ENCODE measurements around the gene TSPAN3.
A peak's percentile ranks its signal among the peaks of the same experiment; 100 is the strongest.

The TSPAN3 gene

GRCh38 chr15:77034695-77035489, 36.0 kb downstream of the TSPAN3 start:
- Histone ChIP-seq H3K9ac (ENCODE audit: low read length) (no peak overlapping the region), H3K27me3 (ENCODE audit: control insufficient read depth, insufficient read depth, low read length) (no peaks in the 10 kb centered on the region), H3K27ac (ENCODE audit: low read depth, low read length) (no peak overlapping the region), H3K36me3 (ENCODE audit: control insufficient read depth, insufficient read depth, low read length) (peaks cover 3% of the 10 kb centered on the region), H3K4me1 (ENCODE audit: control insufficient read depth, insufficient read depth, low read length) (no peaks in the 10 kb centered on the region), H3K4me3 (ENCODE audit: low read length) (no peak overlapping the region)

- H3K4me1 ChIP-seq (ENCODE audit: control insufficient read depth, insufficient read depth, low read length): no peaks in the 10 kb centered on the region
- peaks cover 3% of the 10 kb centered on the region for H3K36me3 ChIP-seq (ENCODE audit: control insufficient read depth, insufficient read depth, low read length)
- no peaks in the 10 kb centered on the region for H3K27me3 ChIP-seq (ENCODE audit: control insufficient read depth, insufficient read depth, low read length)
- H3K27ac ChIP-seq (ENCODE audit: low read depth, low read length): no peak overlapping the region
- H3K9ac ChIP-seq (ENCODE audit: low read length): no peak overlapping the region
- no peak overlapping the region for H3K4me3 ChIP-seq (ENCODE audit: low read length)
Observed at GRCh38 chr15:77033729-77034671, 36.9 kb downstream of the TSPAN3 start.

DNA sequence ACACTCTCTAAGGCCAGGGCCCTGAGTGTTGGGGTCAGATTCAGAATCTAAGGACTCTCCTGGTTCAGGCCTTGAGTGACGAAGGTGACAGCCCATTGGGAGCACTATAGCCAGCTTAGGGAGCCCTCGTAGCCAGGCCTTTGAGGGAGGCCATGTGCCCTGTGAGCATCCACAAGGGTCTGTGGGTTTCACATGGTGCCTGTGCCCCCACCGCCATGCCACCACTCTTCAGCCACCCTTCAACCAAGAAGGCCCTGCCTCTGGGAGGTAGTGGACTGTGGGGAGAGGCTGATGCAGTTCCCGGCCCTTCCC, 37.5 kb downstream of the TSPAN3 start:
- Histone ChIP-seq H3K36me3 (ENCODE audit: control insufficient read depth, insufficient read depth, low read length) (peaks cover 3% of the 10 kb centered on the region), H3K4me3 (ENCODE audit: low read length) (no peak overlapping the region), H3K27me3 (ENCODE audit: control insufficient read depth, insufficient read depth, low read length) (no peaks in the 10 kb centered on the region), H3K9ac (ENCODE audit: low read length) (no peak overlapping the region), H3K27ac (ENCODE audit: low read depth, low read length) (no peak overlapping the region), H3K4me1 (ENCODE audit: control insufficient read depth, insufficient read depth, low read length) (no peaks in the 10 kb centered on the region)

GRCh38 chr15:77032647-77033416, 38.1 kb downstream of the TSPAN3 start:
- no peak overlapping the region for H3K9ac ChIP-seq (ENCODE audit: low read length)
- peaks cover 3% of the 10 kb centered on the region for H3K36me3 ChIP-seq (ENCODE audit: control insufficient read depth, insufficient read depth, low read length)
- H3K4me3 ChIP-seq (ENCODE audit: low read length): no peak overlapping the region
- H3K4me1 ChIP-seq (ENCODE audit: control insufficient read depth, insufficient read depth, low read length): no peaks in the 10 kb centered on the region
- H3K27me3 ChIP-seq (ENCODE audit: control insufficient read depth, insufficient read depth, low read length): no peaks in the 10 kb centered on the region
- no peak overlapping the region for H3K27ac ChIP-seq (ENCODE audit: low read depth, low read length)

GRCh38 chr15:77032052-77032646, 38.8 kb downstream of the TSPAN3 start:
- no peak overlapping the region for H3K4me3 ChIP-seq (ENCODE audit: low read length)
- H3K36me3 ChIP-seq (ENCODE audit: control insufficient read depth, insufficient read depth, low read length): no peaks in the 10 kb centered on the region
- no peaks in the 10 kb centered on the region for H3K4me1 ChIP-seq (ENCODE audit: control insufficient read depth, insufficient read depth, low read length)
- no peak overlapping the region for H3K27ac ChIP-seq (ENCODE audit: low read depth, low read length)
- no peaks in the 10 kb centered on the region for H3K27me3 ChIP-seq (ENCODE audit: control insufficient read depth, insufficient read depth, low read length)
- no peak overlapping the region for H3K9ac ChIP-seq (ENCODE audit: low read length)

DNA sequence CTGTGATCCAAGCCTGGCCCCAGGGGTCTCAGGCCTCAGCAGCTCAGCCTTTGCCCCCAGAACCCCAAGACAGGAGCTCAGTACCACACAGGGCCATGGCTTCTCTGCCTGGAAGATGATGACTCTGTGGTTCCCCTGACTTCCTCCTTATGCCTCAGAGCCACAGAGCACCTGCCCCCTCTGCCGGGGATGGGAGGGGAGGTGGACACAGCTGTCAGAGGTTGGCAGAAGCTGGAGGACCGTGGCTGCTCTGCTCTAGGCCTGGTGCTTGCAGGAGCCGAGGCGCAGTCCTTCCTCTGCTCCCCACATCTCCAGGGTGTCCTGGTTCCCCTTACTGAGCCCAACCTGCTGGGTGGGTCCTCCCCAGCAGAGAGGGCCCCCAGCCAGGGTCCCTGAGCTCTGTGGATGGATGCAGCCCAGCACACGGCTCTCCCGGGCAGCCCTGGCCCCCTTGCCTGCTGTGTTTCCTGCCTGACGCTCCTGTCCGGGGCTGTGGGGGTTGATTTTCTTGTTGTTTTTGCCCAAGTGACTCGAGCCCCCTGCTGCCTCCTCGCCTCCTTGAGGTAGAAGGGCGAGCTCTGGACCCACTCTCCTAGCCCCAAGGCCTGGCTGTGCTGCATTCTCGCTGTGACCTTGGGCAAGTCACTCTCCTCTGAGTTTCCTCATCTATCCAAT, 39.4 kb downstream of the TSPAN3 start:
- no peaks in the 10 kb centered on the region for H3K4me1 ChIP-seq (ENCODE audit: control insufficient read depth, insufficient read depth, low read length)
- no peak overlapping the region for H3K27ac ChIP-seq (ENCODE audit: low read depth, low read length)

DNA sequence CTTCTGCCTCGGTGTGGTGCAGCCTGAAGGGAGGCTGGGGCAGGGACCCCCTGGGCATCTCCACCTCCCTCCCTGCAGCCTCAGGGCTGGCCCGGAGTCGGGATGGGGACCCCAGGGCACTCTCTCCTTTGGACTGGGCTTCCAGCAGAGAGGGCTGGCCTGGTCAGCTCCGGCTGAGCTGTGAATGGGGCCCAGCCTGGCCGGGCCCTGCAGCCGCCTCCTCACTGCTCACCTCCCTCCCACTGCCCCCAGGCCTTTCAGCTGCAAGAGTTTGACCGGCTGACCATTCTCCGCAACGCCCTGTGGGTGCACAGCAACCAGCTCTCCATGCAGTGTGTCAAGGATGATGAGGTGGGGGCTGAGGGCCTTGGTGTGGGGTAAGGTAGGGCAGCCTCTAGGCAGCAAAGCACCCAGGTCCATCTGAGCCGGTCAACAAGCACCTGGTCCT, 40.0 kb downstream of the TSPAN3 start:
- Histone ChIP-seq H3K4me1 (ENCODE audit: control insufficient read depth, insufficient read depth, low read length) (no peaks in the 10 kb centered on the region), H3K27me3 (ENCODE audit: control insufficient read depth, insufficient read depth, low read length) (no peaks in the 10 kb centered on the region), H3K4me3 (ENCODE audit: low read length) (no peak overlapping the region), H3K9ac (ENCODE audit: low read length) (no peak overlapping the region), H3K27ac (ENCODE audit: low read depth, low read length) (no peak overlapping the region), H3K36me3 (ENCODE audit: control insufficient read depth, insufficient read depth, low read length) (no peaks in the 10 kb centered on the region)

More for the DNA sequence above, 39.4 kb downstream of the TSPAN3 start:
- no peak overlapping the region for H3K4me3 ChIP-seq (ENCODE audit: low read length)
- H3K27me3 ChIP-seq (ENCODE audit: control insufficient read depth, insufficient read depth, low read length): no peaks in the 10 kb centered on the region
- H3K9ac ChIP-seq (ENCODE audit: low read length): no peak overlapping the region
- no peaks in the 10 kb centered on the region for H3K36me3 ChIP-seq (ENCODE audit: control insufficient read depth, insufficient read depth, low read length)

GRCh38 chr15:77030048-77030927, 40.6 kb downstream of the TSPAN3 start:
- H3K27me3 ChIP-seq (ENCODE audit: control insufficient read depth, insufficient read depth, low read length): no peaks in the 10 kb centered on the region
- H3K27ac ChIP-seq (ENCODE audit: low read depth, low read length): no peak overlapping the region
- no peaks in the 10 kb centered on the region for H3K36me3 ChIP-seq (ENCODE audit: control insufficient read depth, insufficient read depth, low read length)
- H3K4me1 ChIP-seq (ENCODE audit: control insufficient read depth, insufficient read depth, low read length): no peaks in the 10 kb centered on the region
- no peak overlapping the region for H3K9ac ChIP-seq (ENCODE audit: low read length)
- no peak overlapping the region for H3K4me3 ChIP-seq (ENCODE audit: low read length)

DNA sequence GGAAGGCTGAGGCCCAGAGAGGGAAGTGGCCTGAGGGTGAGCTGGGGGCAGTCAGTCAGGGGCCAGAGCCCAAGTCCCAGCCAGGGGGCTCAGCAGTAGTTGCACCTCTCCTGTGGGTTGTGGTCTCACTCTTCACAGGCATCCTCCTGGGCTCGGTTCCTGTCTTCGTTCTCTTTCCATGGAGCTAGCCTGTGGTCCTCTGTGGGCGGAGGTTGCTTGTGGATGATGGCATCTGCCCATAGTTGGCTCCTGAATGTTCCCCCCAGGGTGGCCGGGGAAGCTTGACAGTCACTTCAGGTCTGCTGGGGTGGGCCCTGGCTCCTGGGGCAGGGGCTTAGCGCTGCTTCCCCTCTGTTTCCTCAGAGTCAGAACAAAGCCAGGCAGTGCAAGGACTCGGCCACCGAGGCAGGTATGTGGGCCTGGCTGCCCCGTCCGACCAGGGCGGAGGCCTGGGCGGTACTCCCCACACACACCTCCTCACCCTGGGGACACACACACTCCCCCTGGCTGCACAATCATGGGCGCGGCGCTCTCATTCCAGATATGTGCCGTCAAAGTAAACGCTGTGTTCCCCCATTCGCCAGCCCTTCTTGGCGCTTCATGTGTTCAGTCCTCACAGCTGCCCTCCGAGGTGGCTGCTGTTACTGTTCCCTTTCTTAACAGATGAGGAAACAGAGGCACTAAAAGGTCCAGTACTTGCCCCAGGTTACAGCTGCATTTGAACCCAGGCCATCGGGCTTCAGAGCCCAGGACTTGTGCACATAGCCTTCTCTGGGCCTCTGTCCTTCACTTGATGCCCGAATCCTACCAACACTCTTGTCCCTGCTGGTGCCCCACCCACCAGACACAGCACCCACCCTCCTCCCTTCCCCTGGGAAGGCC, 41.5 kb downstream of the TSPAN3 start:
- no peaks in the 10 kb centered on the region for H3K4me1 ChIP-seq (ENCODE audit: control insufficient read depth, insufficient read depth, low read length)

DNA sequence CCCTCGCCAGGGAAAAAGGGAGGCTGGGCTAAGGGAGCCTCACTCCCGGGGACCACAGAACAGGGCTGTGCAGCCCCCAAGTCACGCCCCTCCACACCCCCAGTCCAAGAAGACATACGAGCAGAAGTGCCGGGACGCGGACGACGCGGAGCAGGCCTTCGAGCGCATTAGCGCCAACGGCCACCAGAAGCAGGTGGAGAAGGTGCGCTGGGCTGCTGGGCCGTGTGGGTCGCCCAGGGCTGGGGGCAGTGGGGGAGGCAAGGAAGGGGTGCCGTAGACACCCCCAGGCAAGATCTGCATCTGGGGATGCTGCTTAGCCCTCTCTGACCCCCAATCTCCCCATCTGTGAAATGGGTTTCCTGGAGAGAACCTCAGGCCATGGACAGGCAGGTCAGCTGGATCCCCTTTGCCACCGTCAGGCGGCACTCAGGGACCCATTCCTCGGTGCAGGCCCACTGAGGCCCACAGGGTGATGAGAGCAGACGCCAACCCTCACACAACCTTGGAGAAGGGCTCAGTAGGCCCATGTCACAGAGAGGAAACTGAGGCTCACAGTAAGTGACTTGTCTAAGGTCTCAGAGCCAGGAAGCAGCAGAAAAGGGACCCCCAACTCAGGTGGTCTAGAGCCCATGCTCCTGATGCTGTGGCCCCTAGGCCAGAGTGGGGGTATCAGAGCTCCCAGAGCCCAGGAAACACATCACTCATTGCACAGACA, 42.3 kb downstream of the TSPAN3 start:
- Histone ChIP-seq H3K9ac (ENCODE audit: low read length) (no peak overlapping the region), H3K4me3 (ENCODE audit: low read length) (peak overlapping the region; percentile 54), H3K27ac (ENCODE audit: low read depth, low read length) (no peak overlapping the region), H3K27me3 (ENCODE audit: control insufficient read depth, insufficient read depth, low read length) (no peaks in the 10 kb centered on the region), H3K4me1 (ENCODE audit: control insufficient read depth, insufficient read depth, low read length) (no peaks in the 10 kb centered on the region), H3K36me3 (ENCODE audit: control insufficient read depth, insufficient read depth, low read length) (no peaks in the 10 kb centered on the region)

More for the DNA sequence above, 41.5 kb downstream of the TSPAN3 start:
- H3K9ac ChIP-seq (ENCODE audit: low read length): no peak overlapping the region
- no peaks in the 10 kb centered on the region for H3K27me3 ChIP-seq (ENCODE audit: control insufficient read depth, insufficient read depth, low read length)
- no peak overlapping the region for H3K27ac ChIP-seq (ENCODE audit: low read depth, low read length)
- H3K4me3 ChIP-seq (ENCODE audit: low read length): no peak overlapping the region
- H3K36me3 ChIP-seq (ENCODE audit: control insufficient read depth, insufficient read depth, low read length): no peaks in the 10 kb centered on the region
